Mesenchymal stem cell (in vitro differentiated cells and primary cell): ENCODE measurements around the gene AKAP13.

Experiments used
- DNase-seq: peaks from one replicate; pipeline ENCODE4 v3.0.0-alpha.2; 2013
- H2AFZ ChIP-seq: one replicate; pipeline ENCODE4 v1.6.1; 2013; ENCODE audit warnings: low read depth, mild to moderate bottlenecking, control low read depth, inconsistent platforms, low read length, moderate library complexity
- H2AK5ac ChIP-seq: 2 replicates; pipeline ENCODE4 v1.6.1; 2013; ENCODE audit warnings: low read length, moderate library complexity, mild to moderate bottlenecking, inconsistent platforms; ENCODE audit not compliant: severe bottlenecking
- H2BK120ac ChIP-seq: one replicate; pipeline ENCODE4 v1.6.1; 2013; ENCODE audit warnings: low read depth, mild to moderate bottlenecking, inconsistent platforms, low read length, moderate library complexity
- H2BK12ac ChIP-seq, 2 experiments: one replicate each; pipeline ENCODE4 v1.6.1; 2013; ENCODE audit warnings: inconsistent platforms in 2 of 2, low read length in 2 of 2, mild to moderate bottlenecking in 2 of 2, moderate library complexity in 2 of 2, control low read depth in 1 of 2
- H2BK15ac ChIP-seq: one replicate; pipeline ENCODE4 v1.6.1; 2013; ENCODE audit warnings: mild to moderate bottlenecking, low read depth, inconsistent platforms; ENCODE audit not compliant: poor library complexity, severe bottlenecking
- H2BK5ac ChIP-seq: 2 replicates; pipeline ENCODE4 v1.6.1; 2013; ENCODE audit warnings: low read depth, mild to moderate bottlenecking, low read length, control low read depth, inconsistent platforms; ENCODE audit not compliant: poor library complexity, severe bottlenecking
- H3K14ac ChIP-seq, 2 experiments: one replicate each; pipeline ENCODE4 v1.6.1; 2013; ENCODE audit warnings: inconsistent platforms in 2 of 2, low read length in 2 of 2, control low read depth in 1 of 2, mild to moderate bottlenecking in 1 of 2, moderate library complexity in 1 of 2
- H3K18ac ChIP-seq, 2 experiments: one replicate each; pipeline ENCODE4 v1.6.1; 2013; ENCODE audit warnings: inconsistent platforms in 2 of 2, low read length in 2 of 2, control low read depth in 1 of 2, low read depth in 1 of 2, mild to moderate bottlenecking in 1 of 2
- H3K23ac ChIP-seq, 2 experiments: one replicate each; pipeline ENCODE4 v1.6.1; 2013; ENCODE audit warnings: inconsistent platforms in 2 of 2, low read length in 2 of 2, mild to moderate bottlenecking in 2 of 2, moderate library complexity in 2 of 2, control low read depth in 1 of 2
- H3K27ac ChIP-seq: 2 replicates; pipeline ENCODE4 v1.5.1; 2013; ENCODE audit warnings: mild to moderate bottlenecking, moderate library complexity, low read length, control low read depth, inconsistent platforms; ENCODE audit not compliant: poor library complexity, severe bottlenecking
- H3K27me3 ChIP-seq, 2 experiments: 2 replicates each; pipeline versions ENCODE4 v1.6.1 to v1.7.0; 2013; ENCODE audit warnings: low read length in 2 of 2, mild to moderate bottlenecking in 2 of 2, moderate library complexity in 2 of 2, control low read depth in 1 of 2, inconsistent platforms in 1 of 2; ENCODE audit not compliant: control insufficient read depth in 1 of 2, insufficient read depth in 1 of 2
- H3K36me3 ChIP-seq, 2 experiments: 2 replicates each; pipeline versions ENCODE4 v1.6.1 to v1.7.0; 2013; ENCODE audit warnings: low read length in 2 of 2, control low read depth in 1 of 2, inconsistent platforms in 1 of 2, low read depth in 1 of 2, mild to moderate bottlenecking in 1 of 2; ENCODE audit not compliant: insufficient read depth in 2 of 2, control insufficient read depth in 1 of 2
- H3K4ac ChIP-seq, 2 experiments: one replicate each; pipeline ENCODE4 v1.6.1; 2013; ENCODE audit warnings: inconsistent platforms in 2 of 2, low read length in 2 of 2, mild to moderate bottlenecking in 2 of 2, moderate library complexity in 2 of 2, control low read depth in 1 of 2, low read depth in 1 of 2
- H3K4me1 ChIP-seq: 2 replicates; pipeline ENCODE4 v1.6.1; 2013; ENCODE audit warnings: low read depth, low read length, control low read depth; ENCODE audit not compliant: control insufficient read depth, insufficient read depth
- H3K4me2 ChIP-seq: 2 replicates; pipeline ENCODE4 v1.6.1; 2013; ENCODE audit warnings: low read length, mild to moderate bottlenecking, inconsistent platforms; ENCODE audit not compliant: poor library complexity, severe bottlenecking
- H3K4me3 ChIP-seq, 2 experiments: 2 replicates each; pipeline versions ENCODE4 v1.5.1 to v1.7.0; 2013; ENCODE audit warnings: low read length in 2 of 2, mild to moderate bottlenecking in 2 of 2, control low read depth in 1 of 2, low read depth in 1 of 2; ENCODE audit not compliant: insufficient read depth in 1 of 2
- H3K79me1 ChIP-seq: replicated peaks from 2 replicates; pipeline ENCODE4 v1.6.1; 2013; ENCODE audit warnings: mild to moderate bottlenecking, control low read depth, low read length, inconsistent platforms; ENCODE audit not compliant: poor library complexity, severe bottlenecking
- H3K9ac ChIP-seq: 2 replicates; pipeline ENCODE4 v1.7.0; 2013; ENCODE audit warnings: mild to moderate bottlenecking, low read length, moderate library complexity
- H3K9me3 ChIP-seq: 2 replicates; pipeline ENCODE4 v1.7.0; 2013; ENCODE audit warnings: mild to moderate bottlenecking, low read length; ENCODE audit not compliant: control insufficient read depth
- H4K8ac ChIP-seq: one replicate; pipeline ENCODE4 v1.6.1; 2013; ENCODE audit warnings: inconsistent platforms, mild to moderate bottlenecking, low read length, moderate library complexity
- H4K91ac ChIP-seq: one replicate; pipeline ENCODE4 v1.6.1; 2013; ENCODE audit warnings: mild to moderate bottlenecking, low read length, inconsistent platforms
- WGBS: methylation state at CpG from one replicate; pipeline ENCODE4 v1.1.7; 2013; ENCODE audit warnings: mixed read lengths; 5-methylcytosine and 5-hydroxymethylcytosine counted together

AKAP13 gene

GRCh38 chr15:85381850-85382751, 1.7 kb downstream of the AKAP13 start:
- DNase-seq, result peak; percentile 74
- Histone ChIP-seq H3K23ac (no peak overlapping the region), H3K4me3 (peak overlapping the region in 1 of 2 experiments; percentile 74), H3K36me3 (peaks cover 4 to 5% of the 10 kb centered on the region in 2 experiments), H2AFZ (no peak overlapping the region), H3K18ac (no peak overlapping the region), H3K9me3 (no peaks in the 10 kb centered on the region), H3K4me2 (peak overlapping the region; percentile 36), H2BK120ac (no peak overlapping the region), H4K8ac (no peak overlapping the region), H2BK15ac (no peak overlapping the region), H3K27me3 (no peaks in the 10 kb centered on the region), H3K14ac (no peak overlapping the region), H3K27ac (no peak overlapping the region), H3K4me1 (peaks cover 2% of the 10 kb centered on the region), H3K79me1 (no peaks in the 10 kb centered on the region), H2BK12ac (no peak overlapping the region), H3K9ac (peak overlapping the region; percentile 85), H2AK5ac (no peak overlapping the region), H4K91ac (no peak overlapping the region), H3K4ac (no peak overlapping the region), H2BK5ac (no peak overlapping the region)
- 59% methylated on average over 10 of the region's 10 CpGs for WGBS

- Histone ChIP-seq H3K18ac (no peak overlapping the region), H2BK5ac (no peak overlapping the region), H2BK12ac (no peak overlapping the region), H4K8ac (no peak overlapping the region), H3K27me3 (no peaks in the 10 kb centered on the region), H3K9me3 (no peaks in the 10 kb centered on the region), H3K4me1 (peaks cover 2% of the 10 kb centered on the region), H3K79me1 (no peaks in the 10 kb centered on the region), H3K4ac (no peak overlapping the region), H2BK120ac (no peak overlapping the region), H3K4me3 (no peak overlapping the region), H2BK15ac (no peak overlapping the region), H2AK5ac (no peak overlapping the region), H2AFZ (no peak overlapping the region), H3K14ac (no peak overlapping the region), H3K4me2 (peak overlapping the region; percentile 21), H4K91ac (no peak overlapping the region), H3K27ac (no peak overlapping the region), H3K9ac (peak overlapping the region; percentile 85), H3K23ac (no peak overlapping the region), H3K36me3 (peaks cover 5 to 8% of the 10 kb centered on the region in 2 experiments)
- 88% methylated on average over 1 of the region's 4 CpGs for WGBS
- no peak for DNase-seq
These were observed 2.5 kb downstream of the AKAP13 start for GRCh38 chr15:85382942-85383341.

GRCh38 chr15:85383470-85384148, 3.2 kb downstream of the AKAP13 start:
- Histone ChIP-seq H2BK120ac (no peak overlapping the region), H3K14ac (no peak overlapping the region), H3K4me3 (no peak overlapping the region), H2BK5ac (no peak overlapping the region), H2BK15ac (no peak overlapping the region), H3K79me1 (no peaks in the 10 kb centered on the region), H3K36me3 (peaks cover 5 to 8% of the 10 kb centered on the region in 2 experiments), H4K91ac (no peak overlapping the region), H3K23ac (no peak overlapping the region), H3K9me3 (no peaks in the 10 kb centered on the region), H3K4me1 (peaks cover 3% of the 10 kb centered on the region), H3K18ac (no peak overlapping the region), H3K27ac (no peak overlapping the region), H3K9ac (no peak overlapping the region), H2AK5ac (no peak overlapping the region), H4K8ac (no peak overlapping the region), H2AFZ (no peak overlapping the region), H3K4ac (no peak overlapping the region), H3K27me3 (no peaks in the 10 kb centered on the region), H3K4me2 (no peak overlapping the region), H2BK12ac (no peak overlapping the region)
- DNase-seq, result no peak
- WGBS, result 91% methylated on average over 2 of the region's 2 CpGs

GRCh38 chr15:85386261-85386660, 5.9 kb downstream of the AKAP13 start:
- DNase-seq, result no peak
- WGBS, result 100% methylated on average over 2 of the region's 7 CpGs
- Histone ChIP-seq H3K23ac (no peak overlapping the region), H4K91ac (no peak overlapping the region), H3K9me3 (no peaks in the 10 kb centered on the region), H2BK12ac (no peak overlapping the region), H3K4me1 (peaks cover 3% of the 10 kb centered on the region), H2BK5ac (no peak overlapping the region), H3K14ac (no peak overlapping the region), H3K9ac (no peak overlapping the region), H3K27ac (no peak overlapping the region), H2AK5ac (no peak overlapping the region), H3K4ac (no peak overlapping the region), H2BK120ac (no peak overlapping the region), H3K4me2 (no peak overlapping the region), H3K4me3 (no peak overlapping the region), H4K8ac (no peak overlapping the region), H2BK15ac (no peak overlapping the region), H3K27me3 (no peaks in the 10 kb centered on the region), H3K36me3 (peaks cover 5 to 8% of the 10 kb centered on the region in 2 experiments), H3K79me1 (no peaks in the 10 kb centered on the region), H2AFZ (no peak overlapping the region), H3K18ac (no peak overlapping the region)
